Neural progenitor cell (in vitro differentiated cells): ENCODE measurements around the gene TGIF2.

ENCODE experiments used
- CTCF ChIP-seq: fragments of 200-600 bp; sonication (generic); IDR thresholded peaks from 2 replicates; pipeline ENCODE4 v1.5.1; 2017; ENCODE audit warnings: antibody characterized with exemption, mild to moderate bottlenecking
- EZH2 ChIP-seq: fragments of 200-600 bp; sonication (generic); IDR thresholded peaks from 2 replicates; pipeline ENCODE4 v1.6.1; 2017; ENCODE audit warnings: antibody characterized with exemption, mild to moderate bottlenecking, moderate library complexity
- EZH2phosphoT487 ChIP-seq: fragments of 200-600 bp; sonication (generic); IDR thresholded peaks from 2 replicates; pipeline ENCODE4 v1.6.1; 2017; ENCODE audit warnings: antibody characterized with exemption

GRCh38 chr20:36538026-36538722 is 35.2 kb upstream of the TGIF2 start:
- TF ChIP-seq CTCF (no peak), EZH2 (no peak), EZH2phosphoT487 (no peak)
